Stimulated activated CD8-positive, alpha-beta memory T cell treated with anti-CD3 and anti-CD28 coated beads, Interleukin-15, amount 100 ng/mL, for 48 hours (primary cell): ENCODE data around the gene THSD4.
A peak's percentile ranks its signal among the peaks of the same experiment; 100 is the strongest.

Source experiments
- DNase-seq, 2 donors: peaks; one replicate each; pipeline ENCODE4 v3.0.0-alpha.2; 2020; ENCODE audit warnings: low read depth in 2 of 2

THSD4 gene

GRCh38 chr15:71114887-71115566 lies at the start of gene THSD4:
TSS of gene THSD4 (plus strand) at chr15:71115471.
- peak; percentile 38 to 52 for DNase-seq

- no peak for DNase-seq
Measured at GRCh38 chr15:71066983-71067382, 48.3 kb upstream of the THSD4 start.

GRCh38 chr15:71069693-71070092 lies 45.6 kb upstream of the THSD4 start:
- no peak for DNase-seq

- DNase-seq: no peak
Measured at GRCh38 chr15:71071529-71071928, 43.7 kb upstream of the THSD4 start.

- no peak for DNase-seq
Measured at GRCh38 chr15:71072423-71072822, 42.8 kb upstream of the THSD4 start.

GRCh38 chr15:71078506-71079207 lies 36.6 kb upstream of the THSD4 start:
- no peak for DNase-seq

- no peak for DNase-seq
Measured at GRCh38 chr15:71079208-71080044, 35.8 kb upstream of the THSD4 start.

GRCh38 chr15:71080166-71080565 lies 35.1 kb upstream of the THSD4 start:
- no peak for DNase-seq

- DNase-seq: no peak
Measured at GRCh38 chr15:71080705-71081104, 34.6 kb upstream of the THSD4 start.

GRCh38 chr15:71082803-71083202 lies 32.5 kb upstream of the THSD4 start:
- DNase-seq: no peak

- DNase-seq: no peak
Measured at GRCh38 chr15:71083349-71083748, 31.9 kb upstream of the THSD4 start.

GRCh38 chr15:71084264-71084663 lies 31.0 kb upstream of the THSD4 start:
- DNase-seq: no peak

GRCh38 chr15:71085809-71086208 lies 29.5 kb upstream of the THSD4 start:
- DNase-seq: no peak

GRCh38 chr15:71088155-71088554 lies 27.1 kb upstream of the THSD4 start:
- no peak for DNase-seq

- no peak for DNase-seq
Measured at GRCh38 chr15:71088683-71089082, 26.6 kb upstream of the THSD4 start.

- DNase-seq: no peak
Measured at GRCh38 chr15:71089801-71090200, 25.5 kb upstream of the THSD4 start.

- DNase-seq: no peak
Measured at GRCh38 chr15:71091601-71092000, 23.7 kb upstream of the THSD4 start.

- no peak for DNase-seq
Measured at GRCh38 chr15:71092056-71092600, 23.1 kb upstream of the THSD4 start.

GRCh38 chr15:71093054-71094024 lies 21.9 kb upstream of the THSD4 start:
- DNase-seq: no peak

- no peak for DNase-seq
Measured at GRCh38 chr15:71094137-71094536, 21.1 kb upstream of the THSD4 start.

- no peak for DNase-seq
Measured at GRCh38 chr15:71096676-71097075, 18.6 kb upstream of the THSD4 start.
